Fibroblast of lung (primary cell): ENCODE measurements around the gene ALDH3A1.

Experiments used
- CTCF ChIP-seq, 2 donors: IDR thresholded peaks in 1 of 2; conservative IDR thresholded peaks in 1 of 2; 1 replicate in 1 of 2; 2 replicates in 1 of 2; pipeline ENCODE4 v1.5.1; 2011 to 2012; ENCODE audit warnings: low read length in 2 of 2, control low read depth in 1 of 2, inconsistent platforms in 1 of 2, low read depth in 1 of 2, mild to moderate bottlenecking in 1 of 2
- EZH2 ChIP-seq: IDR thresholded peaks from 2 replicates; pipeline ENCODE4 v1.5.1; 2012; ENCODE audit warnings: low read length, control low read depth, mild to moderate bottlenecking; ENCODE audit errors: missing control alignments

GRCh38 chr17:19703828-19704613 lies 44.1 kb downstream of the ALDH3A1 start:
- no peak for TF ChIP-seq CTCF (conservative IDR thresholded peaks at IDR 0.05 in 1 of 2, IDR thresholded peaks at IDR 0.05 in 1 of 2; ENCODE audit: low read depth in 1 of 2, low read length in 2 of 2)
- TF ChIP-seq EZH2: no peak
